Stimulated activated CD8-positive, alpha-beta memory T cell treated with anti-CD3 and anti-CD28 coated beads, Interleukin-7, amount 100 ng/mL, for 4 hours (primary cell): Measurements from ENCODE around the gene PAM.

Experiments used
- DNase-seq, 2 donors: peaks; one replicate each; pipeline ENCODE4 v3.0.0-alpha.2; 2020; ENCODE audit warnings: low read depth in 2 of 2

The PAM gene

DNA sequence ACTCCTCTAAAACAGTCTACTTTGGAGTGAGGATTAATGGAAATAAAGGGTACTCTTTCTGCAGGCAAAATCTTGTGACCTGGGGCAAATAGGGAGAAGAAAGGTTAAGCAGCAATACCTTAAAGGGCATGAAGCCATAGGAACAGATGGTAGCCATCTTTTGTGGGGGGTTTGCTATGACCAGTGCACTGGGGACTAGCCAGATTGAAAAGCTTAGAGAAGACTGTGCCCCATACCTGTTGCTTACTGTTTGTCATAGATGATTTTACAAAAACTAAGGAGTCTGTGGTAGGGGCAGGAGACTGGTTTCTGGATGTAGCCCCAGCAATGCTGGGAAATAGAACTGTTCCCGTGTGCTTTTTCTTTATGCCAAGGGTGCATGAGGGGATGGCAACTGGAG, 58.6 kb downstream of the PAM start:
- no peak for DNase-seq

DNA sequence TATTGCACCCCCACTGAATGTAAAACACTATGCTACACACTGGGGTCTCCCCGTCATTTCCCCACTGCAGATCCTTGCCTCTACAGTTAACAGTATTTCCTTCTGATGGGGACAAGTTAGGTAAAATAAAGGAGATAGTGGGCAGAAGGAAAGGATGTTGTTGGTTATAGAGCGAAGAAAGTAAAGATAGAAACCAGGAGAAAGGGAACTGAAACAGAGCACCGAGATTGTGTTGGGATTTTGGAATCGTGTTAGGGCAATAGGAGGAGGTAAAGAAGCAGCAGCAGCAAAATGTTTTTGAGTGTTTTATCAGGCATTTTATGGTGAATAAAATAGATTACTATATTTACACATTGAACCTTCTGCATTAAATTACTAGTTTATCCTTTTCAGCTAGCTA, 60.0 kb downstream of the PAM start:
- DNase-seq: no peak

DNA sequence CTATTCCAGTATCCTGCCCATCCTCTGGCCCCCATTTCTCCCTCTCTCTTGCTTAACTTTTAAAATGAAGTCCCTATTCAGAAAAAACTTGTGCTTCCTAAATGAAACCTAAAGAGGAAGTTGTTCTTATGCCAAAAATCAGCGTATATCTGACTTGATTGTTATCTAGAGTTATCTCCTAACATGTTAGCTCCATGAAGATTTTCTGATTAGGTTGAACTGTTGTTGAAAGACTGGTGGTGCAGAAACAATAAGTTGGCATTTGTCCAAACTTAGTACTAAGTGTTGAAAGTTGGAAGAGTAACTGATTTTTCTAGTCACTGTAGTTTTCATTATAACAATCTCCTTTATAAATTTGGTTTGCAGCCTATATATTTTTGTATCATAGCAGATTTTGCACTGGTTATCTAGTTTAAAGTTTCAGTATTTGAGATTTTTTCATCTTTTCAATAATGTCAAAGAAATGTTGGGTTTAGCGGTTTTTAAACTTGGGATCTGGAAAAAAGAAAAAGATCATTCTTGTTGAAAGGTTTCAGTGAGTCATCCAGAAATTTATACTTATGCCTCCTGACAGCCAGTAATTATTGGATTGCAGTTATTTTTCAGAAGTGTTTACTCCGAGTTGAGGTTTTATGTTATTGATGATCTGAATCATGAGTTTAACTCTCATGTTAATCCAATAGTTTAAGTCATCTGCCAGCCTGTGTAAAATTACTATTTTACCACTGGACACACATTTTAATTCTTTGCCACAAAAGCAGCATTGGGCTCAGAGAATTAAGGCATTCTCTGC, 60.6 kb downstream of the PAM start:
- no peak for DNase-seq

DNA sequence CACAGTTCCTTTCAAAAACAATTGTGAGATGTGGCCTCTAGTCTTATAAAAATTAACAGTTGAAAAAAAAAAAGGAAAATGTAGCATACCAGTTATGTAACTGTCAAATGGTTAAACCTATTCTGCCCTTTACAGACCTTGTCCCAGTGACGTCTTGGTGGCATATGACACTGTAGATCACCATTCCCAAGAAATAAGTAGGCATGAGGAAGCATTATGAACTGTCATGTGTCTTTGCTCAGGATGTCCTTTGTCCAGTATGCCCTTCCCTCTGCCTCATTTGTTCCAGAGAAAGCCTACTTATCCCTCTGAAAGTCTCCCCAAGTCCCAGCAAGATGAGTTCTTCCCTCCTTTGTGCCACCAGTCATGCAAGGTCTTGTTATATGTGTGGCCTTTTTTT, 63.2 kb downstream of the PAM start:
- DNase-seq: no peak

DNA sequence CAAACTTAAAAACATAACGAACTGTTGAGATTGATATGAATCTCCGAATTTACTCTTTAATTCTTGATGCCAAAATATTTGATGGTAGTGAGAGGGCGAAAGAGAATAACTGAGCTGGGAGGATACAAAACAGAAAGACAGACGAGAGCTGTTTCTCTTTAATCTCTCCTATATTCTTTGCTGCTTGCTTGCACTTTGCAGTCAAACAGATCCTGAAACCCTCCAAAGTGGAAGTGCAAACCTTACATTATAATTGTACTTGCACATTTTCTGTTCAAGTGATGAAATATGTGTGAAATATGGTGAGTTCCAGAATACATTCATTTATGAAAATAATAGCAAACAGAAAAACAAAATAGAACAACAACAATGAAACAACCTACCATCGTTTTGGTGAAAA, 63.8 kb downstream of the PAM start:
- DNase-seq: no peak

DNA sequence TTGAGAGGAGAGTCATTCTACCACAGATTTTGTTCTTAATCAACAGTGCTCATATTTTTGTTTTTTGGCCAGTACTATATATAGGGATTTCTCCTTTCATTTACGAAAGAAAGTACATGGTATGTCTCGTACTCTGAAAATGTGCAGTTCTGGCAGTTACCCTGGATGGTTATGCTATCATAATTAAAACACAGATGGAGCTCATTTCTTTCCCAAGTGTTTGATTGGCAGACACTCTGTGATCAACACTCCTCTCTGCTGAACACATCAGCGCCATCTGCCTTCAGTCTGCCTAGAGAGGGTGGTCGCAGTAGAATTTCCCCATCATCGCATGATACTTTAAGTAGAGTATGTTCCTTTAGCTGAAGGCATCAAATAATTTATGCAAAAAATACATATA, 64.5 kb downstream of the PAM start:
- no peak for DNase-seq

DNA sequence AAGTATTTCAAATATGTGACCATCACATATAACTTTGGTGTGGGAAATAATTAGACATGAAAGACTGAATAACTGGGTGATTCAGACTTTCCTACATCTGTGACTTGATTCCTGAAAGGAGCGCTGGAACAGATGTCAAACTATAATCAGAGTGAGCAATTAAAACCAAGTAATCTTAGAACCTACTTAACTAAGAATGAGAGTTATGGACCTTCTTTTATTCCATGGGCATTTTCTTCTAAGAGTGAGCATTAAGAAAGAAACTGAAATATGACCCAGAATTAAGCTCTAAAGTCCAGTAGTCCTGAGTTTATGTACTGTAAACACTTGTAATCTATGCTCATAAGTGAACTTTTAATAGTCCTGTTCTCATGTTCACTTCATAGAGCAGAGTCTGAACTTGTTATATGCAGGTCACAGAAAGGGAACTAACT, 68.4 kb downstream of the PAM start:
- no peak for DNase-seq

DNA sequence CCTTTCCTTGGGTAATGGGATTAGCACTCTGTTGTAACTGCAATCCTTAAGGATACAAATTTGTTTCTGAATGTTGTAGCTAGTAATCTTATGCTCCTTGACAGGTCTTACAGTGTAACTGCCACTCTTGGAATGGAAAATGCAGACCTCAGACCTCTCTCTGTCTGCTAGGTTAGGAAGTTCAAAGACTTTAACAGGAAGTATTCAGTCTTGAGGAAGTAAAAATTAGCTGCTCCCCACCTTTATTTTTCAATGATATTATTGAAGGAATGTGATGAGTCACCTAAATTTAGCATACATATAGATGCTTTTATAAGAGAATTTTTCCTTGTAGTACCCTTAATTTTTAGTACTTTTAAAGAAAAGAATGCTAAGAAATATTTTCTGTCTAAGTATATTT, 71.5 kb downstream of the PAM start:
- no peak for DNase-seq

DNA sequence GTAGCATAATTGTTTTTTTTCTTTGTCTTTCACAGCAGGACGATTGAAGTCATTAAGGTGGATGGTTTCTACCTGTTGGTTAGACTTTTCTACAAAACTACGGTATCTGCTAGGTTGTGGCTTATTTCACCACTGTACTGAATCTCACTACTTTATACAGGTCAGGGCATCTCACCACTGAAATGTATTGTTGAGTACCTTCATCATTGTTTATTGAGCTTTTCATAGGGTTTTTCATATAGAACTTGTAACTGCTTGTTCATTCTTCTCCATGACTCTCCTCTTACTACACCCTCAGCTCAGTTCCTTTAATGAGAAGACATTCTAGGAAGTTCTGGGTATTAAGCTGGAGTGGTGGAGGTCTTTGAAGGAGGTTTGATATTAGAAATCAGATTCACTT, 75.1 kb downstream of the PAM start:
- no peak for DNase-seq

DNA sequence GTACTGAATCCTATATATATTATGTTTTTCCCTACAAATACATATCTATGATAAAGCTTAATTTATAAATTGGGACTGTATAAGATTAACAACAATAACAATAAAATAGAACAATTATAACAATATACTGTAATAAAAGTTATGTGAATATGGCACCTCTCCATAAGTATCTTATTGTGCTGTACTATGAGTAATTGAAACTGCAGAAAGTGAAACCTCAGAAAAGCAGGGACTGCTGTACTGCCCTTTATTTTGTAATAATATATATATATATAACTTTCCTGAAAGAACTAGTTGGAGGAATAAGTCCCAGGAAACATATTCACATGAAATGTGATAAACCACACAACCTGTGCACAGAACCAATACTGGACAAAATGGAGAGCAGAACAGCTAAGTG, 77.3 kb downstream of the PAM start:
- no peak for DNase-seq

DNA sequence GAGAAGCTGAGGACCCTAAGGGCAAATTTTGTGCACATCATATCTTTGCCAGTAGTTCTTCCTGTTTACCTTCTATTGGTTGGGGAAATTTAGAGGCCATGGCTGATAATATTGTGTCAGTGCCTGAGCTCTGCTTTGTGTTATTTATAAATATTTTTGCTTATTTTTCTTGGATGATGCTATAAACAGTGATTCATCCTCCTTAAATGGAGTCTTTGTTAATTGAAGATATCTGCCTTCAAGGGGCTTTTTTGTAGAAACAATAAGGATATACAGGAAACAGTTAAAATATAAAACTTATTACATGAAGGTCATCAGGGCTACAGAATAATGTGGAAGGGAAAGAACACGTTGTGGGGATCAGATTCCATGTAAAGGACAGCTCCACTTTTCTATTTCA, 78.0 kb downstream of the PAM start:
- no peak for DNase-seq

DNA sequence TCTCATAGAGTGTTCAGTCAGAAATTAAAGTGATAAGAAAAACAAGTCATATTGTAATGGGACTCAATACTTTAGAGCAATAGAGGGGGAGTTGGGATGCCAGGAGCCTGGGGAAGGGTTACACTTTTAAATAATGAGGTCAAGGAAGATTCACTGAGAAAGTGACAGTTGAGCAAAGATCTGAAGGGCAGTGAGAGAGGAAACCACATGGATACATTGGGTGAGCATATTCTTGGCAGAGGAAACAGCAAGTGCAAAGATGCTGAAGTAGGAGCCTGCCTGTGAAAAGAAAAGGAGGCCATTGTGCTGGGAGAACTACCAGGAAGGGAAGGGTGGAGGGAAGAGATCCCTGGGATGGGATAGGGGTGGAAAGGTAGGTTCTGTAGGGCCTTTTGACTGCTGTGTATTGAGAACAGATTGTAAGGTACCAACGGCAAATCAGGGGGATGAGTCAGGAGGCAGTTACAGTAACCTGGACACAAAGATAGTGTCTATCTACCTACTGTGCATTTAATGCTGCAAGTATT, 79.4 kb downstream of the PAM start:
- DNase-seq: no peak

DNA sequence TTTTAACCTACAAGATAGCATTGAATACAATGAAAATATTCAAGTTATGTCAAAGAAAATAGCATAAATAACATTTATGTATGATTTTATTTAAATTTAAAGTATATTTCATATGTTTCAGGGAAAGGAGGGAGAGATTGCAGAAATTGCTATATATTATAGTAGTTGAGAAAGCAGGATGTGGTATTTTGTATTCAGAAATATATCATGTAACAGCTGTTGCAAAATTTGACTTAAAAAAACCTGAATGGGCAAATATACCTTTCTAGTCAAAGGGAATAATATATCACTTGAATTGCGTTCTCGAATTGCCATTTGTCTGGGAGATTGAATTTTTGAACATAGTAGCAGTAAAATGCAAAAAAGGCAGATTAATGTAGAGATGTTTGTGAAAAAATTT, 80.6 kb downstream of the PAM start:
- no peak for DNase-seq

DNA sequence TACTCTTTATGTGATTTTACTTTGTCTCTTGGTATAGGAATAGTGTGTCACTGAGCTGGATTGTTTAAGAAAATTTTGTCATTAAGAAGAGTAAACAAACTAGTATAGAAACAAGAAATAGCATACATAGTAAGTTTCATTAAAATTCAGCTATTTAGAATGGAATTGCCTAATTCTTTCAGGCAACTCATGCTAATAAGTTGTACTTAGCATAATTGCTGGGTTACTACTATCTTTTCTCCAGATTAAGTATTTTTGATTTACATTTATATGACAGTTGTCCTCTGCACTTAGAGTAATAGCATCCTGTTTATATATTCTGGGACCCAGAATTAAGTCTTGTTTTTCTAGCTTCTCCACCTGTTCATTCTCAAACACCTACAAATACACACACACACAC, 85.9 kb downstream of the PAM start:
- no peak for DNase-seq

DNA sequence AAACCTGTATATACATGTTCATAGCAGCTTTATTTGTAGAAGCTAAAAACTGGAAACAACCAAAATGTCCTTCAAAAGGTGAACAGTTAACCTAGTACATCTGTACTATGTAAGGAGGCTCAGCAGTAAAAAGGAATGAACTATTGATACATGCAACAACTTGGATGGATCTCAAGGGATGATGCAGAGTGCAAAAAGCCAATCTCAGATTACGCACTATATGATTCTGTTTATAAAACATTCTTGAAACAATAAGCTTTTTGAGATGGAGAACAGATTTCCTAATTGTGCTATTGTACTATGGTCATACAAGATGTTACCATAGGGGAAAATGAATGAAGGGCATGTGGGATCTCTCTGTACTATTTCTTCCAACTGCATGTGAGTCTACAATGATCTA, 88.9 kb downstream of the PAM start:
- DNase-seq: no peak

DNA sequence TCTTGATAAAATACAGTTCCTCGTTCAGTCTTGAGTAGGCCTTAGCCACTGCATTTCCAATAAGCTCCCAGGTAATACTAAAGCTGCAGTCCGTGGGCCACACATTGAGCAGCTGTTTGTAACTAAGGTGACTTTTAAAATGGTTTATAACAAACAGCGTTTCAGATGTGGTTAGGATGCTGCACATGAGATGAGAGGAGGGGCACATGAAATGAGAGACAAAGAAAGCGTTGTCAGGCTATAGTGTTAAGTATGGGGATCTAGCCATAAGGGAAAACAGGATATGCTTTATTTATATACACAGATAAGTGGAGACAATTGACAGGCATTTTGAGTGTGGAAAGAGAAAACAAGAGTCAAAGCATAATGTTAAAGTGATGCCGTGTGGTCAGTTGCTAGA, 89.9 kb downstream of the PAM start:
- no peak for DNase-seq

DNA sequence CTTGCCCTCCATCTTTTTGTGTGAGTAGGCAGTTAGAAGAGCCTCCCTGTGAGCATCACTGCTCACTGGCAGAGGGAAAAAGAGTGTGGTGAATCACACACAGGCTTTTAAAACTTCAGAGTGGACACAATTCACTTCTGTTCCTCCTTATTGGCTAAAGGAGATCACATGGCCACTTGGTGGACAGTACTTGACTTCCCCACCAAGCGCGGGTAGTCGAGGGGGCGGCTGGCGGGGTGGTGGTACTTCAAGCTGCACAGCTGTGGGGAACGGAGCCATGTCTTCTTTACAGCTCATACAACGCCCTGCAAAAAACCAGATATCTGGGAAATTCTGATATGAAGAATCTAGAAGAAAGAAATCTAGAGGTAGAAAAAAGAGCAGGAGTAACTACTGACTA, 95.4 kb downstream of the PAM start:
- DNase-seq: no peak

DNA sequence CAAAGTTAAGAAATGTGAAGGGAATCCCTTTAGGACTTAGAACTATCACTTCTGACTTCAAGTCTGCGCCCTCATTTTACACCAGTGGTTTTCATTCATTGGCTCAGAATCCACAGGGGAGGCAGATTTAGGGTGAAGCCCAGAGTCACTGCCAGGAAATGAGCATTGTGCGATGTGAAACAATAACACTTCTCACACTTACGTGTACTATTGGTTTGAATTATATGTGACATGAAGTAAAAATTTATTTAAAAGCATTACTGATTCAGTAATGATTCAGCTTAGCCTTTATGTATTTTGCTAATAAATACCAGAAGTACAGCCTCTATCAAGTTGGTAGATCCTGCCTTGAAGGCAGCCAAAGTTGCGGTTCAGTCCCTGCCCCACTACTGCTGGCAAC, 98.6 kb downstream of the PAM start:
- no peak for DNase-seq

DNA sequence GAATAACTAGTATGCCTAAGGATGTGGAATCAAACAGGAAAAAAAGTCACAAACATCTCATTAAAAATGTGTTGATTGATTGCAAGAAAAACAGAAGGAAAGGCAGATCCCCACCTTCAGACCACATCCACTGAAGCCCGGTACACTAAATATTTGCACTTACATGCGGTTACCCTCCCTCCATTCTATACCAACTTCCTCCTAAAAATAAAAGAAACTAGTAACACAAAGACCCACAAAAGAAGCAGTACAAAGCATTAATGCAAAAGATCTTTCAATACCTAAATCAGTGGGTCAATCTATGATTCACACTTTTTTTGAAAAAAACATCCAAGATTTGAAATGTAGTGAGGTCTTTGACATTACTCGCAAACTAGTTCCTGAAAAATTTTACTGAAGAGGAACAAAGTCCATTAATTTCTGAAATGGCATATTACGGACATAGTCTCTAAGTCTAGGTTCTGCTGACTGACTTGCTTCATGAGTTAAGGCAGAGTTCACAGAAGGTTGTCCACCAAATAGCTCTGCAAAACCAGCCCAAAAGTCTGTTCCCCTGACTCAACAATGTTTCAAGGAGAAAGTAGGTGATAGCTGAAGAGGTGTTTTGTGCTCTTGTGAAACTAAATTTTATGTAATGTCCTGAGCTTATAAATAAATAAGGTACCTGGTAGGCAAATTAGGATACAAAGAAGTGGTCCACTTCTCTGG, 100.7 kb downstream of the PAM start:
- no peak for DNase-seq

DNA sequence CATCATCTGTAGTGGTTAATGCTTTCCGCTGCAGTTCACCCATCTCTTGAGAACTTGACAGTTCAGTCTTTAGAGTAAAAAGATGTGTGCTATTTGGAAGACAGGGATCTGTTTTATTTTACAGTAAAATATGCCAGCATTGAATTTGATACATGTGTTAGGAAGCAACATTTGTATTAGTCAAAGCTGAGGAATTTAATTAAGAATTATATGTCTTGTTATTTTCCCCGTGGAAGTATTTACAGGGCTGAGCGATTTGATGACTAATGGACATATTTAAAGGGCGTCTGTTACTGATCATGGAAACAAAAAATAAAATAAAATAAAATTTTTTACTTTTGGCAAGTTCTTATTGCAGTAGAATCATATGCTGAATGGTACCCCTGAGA, 101.3 kb downstream of the PAM start:
- DNase-seq: no peak

DNA sequence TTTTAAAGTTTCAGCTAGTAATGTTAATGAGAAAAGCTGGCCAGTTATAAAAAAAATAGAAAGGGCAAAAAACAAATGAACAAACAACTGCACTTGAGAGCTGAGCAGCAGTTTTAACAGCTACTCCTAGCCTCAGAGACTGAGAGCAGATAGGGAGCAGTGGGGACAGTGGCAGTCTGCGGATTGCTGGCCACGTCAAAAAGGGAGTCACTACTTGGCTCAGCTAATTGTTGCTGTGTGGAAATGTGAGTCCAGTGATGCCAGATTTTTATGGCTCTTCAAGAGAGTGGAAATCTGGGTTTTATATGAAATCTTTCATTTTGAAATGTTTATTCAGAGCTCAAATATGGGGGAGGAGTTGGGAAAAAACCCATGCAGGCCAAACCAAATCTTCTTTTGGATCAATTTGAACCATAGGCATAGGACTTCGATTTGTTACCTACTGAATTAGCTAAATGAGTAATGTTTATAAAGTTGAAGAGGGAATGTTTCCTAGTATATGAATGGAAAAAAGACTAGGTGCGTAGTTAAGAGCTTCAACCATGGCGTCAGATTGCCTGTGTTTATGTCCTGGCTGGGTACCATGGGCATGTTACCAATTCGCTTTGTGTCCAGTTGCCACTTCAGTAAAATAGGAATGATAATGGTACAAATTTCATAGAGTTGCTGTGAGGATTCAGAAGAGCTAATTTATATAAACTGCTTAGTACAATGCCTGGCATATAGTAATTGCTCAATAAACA, 102.1 kb downstream of the PAM start:
- DNase-seq: no peak

DNA sequence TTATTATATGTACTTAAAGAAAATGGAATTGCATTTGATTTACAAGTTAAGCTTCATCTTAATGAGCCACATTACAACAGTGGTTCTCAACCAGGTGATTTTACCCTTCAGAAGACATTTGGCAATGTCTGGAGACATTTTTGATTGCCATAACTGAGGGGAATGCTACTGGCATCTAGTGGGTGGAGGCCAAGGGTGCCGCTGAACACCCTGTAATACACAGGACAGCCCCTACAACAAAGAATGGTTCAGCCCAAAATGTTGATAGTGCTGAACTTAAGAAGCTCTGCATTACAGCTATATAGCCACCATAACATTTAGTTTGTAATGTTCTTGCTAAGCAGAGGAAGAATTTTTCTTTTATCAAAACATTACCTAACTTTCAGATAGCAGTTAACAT, 103.1 kb downstream of the PAM start:
- no peak for DNase-seq

DNA sequence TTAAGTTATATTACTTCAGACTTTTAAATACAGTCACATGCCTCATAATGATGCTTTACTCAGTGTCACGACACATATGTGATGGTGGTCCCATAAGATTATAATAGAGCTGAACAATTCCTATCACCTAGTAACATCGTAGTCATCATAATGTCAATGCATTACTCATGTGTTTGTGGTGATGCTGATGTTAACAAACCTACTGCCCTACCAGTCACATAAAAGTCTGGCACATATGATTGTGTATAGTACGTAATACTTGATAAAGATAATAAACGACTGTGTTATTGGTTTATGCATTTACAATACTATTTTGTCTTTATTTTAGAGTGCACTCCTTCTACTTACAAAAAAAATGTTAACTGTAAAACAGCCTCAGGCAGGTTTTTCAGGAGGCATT, 103.7 kb downstream of the PAM start:
- DNase-seq: no peak
